Adrenal gland (tissue), 5 donors: Measurements from ENCODE around the gene CHD9.

Experiments used
- POLR2A ChIP-seq, 2 donors: fragments of 450-650 bp; IDR thresholded peaks; one replicate each; pipeline ENCODE4 v1.6.1; 2017; ENCODE audit warnings: antibody characterized with exemption in 2 of 2, mild to moderate bottlenecking in 2 of 2, moderate library complexity in 1 of 2
- TF ChIP-seq, protein P1 (sequence below), 6 experiments: fragments of 450-650 bp in 4 of 6; fragments of 200-600 bp in 2 of 6; sonication (generic) in 1 of 6; IDR thresholded peaks; 1 replicate in 5 of 6; 2 replicates in 1 of 6; pipeline versions ENCODE4 v1.5.1 to v1.8.0; 2016 to 2021; ENCODE audit warnings: antibody characterized with exemption in 6 of 6, mild to moderate bottlenecking in 2 of 6, moderate library complexity in 1 of 6
- donor health status: DM: no; HTN: no; CAD: no.

DNA sequence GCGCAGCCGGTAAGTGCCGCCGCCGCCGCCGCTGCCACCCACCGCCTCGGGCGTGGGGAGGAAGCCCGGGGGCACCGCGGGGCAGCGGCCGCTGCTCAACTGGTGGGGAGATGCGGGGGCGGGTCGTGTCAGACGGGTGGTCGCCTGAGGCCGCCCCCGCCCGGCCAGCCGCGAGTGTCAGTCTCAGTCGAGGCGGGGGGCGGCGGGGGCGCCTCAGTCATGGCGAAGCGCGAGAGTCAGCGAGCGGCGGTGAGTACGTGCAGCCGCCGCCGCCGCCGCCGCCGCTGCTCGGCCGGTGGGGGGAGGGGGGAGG is 76.2 kb downstream of the CHD9 start:
- TF ChIP-seq POLR2A (IDR thresholded peaks at IDR 0.05), result no peak
- TF ChIP-seq, protein P1, sequence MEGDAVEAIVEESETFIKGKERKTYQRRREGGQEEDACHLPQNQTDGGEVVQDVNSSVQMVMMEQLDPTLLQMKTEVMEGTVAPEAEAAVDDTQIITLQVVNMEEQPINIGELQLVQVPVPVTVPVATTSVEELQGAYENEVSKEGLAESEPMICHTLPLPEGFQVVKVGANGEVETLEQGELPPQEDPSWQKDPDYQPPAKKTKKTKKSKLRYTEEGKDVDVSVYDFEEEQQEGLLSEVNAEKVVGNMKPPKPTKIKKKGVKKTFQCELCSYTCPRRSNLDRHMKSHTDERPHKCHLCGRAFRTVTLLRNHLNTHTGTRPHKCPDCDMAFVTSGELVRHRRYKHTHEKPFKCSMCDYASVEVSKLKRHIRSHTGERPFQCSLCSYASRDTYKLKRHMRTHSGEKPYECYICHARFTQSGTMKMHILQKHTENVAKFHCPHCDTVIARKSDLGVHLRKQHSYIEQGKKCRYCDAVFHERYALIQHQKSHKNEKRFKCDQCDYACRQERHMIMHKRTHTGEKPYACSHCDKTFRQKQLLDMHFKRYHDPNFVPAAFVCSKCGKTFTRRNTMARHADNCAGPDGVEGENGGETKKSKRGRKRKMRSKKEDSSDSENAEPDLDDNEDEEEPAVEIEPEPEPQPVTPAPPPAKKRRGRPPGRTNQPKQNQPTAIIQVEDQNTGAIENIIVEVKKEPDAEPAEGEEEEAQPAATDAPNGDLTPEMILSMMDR (IDR thresholded peaks at IDR 0.05), result no peak
